Cardiac septum (tissue), 1 donor: ENCODE data around the gene SGPP2. TPM values are rescaled to one million over a fixed set of nuclear protein-coding genes. Genes with fewer than 3 reads are reported as not detected.
"Not testable (repeated sequence)": the region's sequence is repeated elsewhere in the genome, so short reads cannot be mapped to it uniquely, and the experiment has no call there.

Experiments
- DNase-seq: peaks from one replicate; pipeline ENCODE4 v3.0.0-alpha.2; 2020; ENCODE audit warnings: low spot score
- intact Hi-C: fragments of 100-400 bp; cut with DNase I; formaldehyde crosslinking; loops from one replicate; pipeline ENCODE4 v1.14.0; 2022
- long read RNA-seq: library from polyadenylated mRNA; unstranded; transcript quantifications from one replicate; pipeline ENCODE4 v2.0.0, GENCODE V29; 2021
- total RNA-seq: library from RNA; stranded (reverse); fragmentation: NEBNext Ultra II Directional; extraction: Animal tissue kit (Norgen Biotek cat#: 25700); gene quantifications from one replicate; pipeline ENCODE4 v1.2.1, GENCODE V29; 2021
- donor health status: DM: no; HTN: no; CAD: no.

The SGPP2 gene
- 1.0 TPM for total RNA-seq
- long read RNA-seq, result 0 reads

- intact Hi-C loops, result no loop called here
These were observed at the start of gene SGPP2 for GRCh38 chr2:222424276-222424728. SGPP2 (plus strand) TSS chr2:222424543; CDS start chr2:222424603, 60 bp downstream.

GRCh38 chr2:222375798-222376197 lies 48.5 kb upstream of the SGPP2 start:
- DNase-seq, result no peak
- intact Hi-C loops, result no loop called here

More at GRCh38 chr2:222424276-222424728, at the start of gene SGPP2:
- DNase-seq, result no peak

GRCh38 chr2:222380456-222380855 lies 43.9 kb upstream of the SGPP2 start:
- intact Hi-C loops, result no loop called here

GRCh38 chr2:222381566-222381965 lies 42.8 kb upstream of the SGPP2 start:
- no peak for DNase-seq
- intact Hi-C loops, result no loop called here

More at GRCh38 chr2:222380456-222380855, 43.9 kb upstream of the SGPP2 start:
- DNase-seq, result no peak

- intact Hi-C loops, result no loop called here
These were observed 41.1 kb upstream of the SGPP2 start for GRCh38 chr2:222383255-222383654.

GRCh38 chr2:222391743-222392285 lies 32.5 kb upstream of the SGPP2 start:
- intact Hi-C loops, result no loop called here
- no peak for DNase-seq

More at GRCh38 chr2:222383255-222383654, 41.1 kb upstream of the SGPP2 start:
- DNase-seq, result no peak

- DNase-seq, result no peak
- intact Hi-C loops, result no loop called here
These were observed 30.5 kb upstream of the SGPP2 start for GRCh38 chr2:222393733-222394267.

GRCh38 chr2:222398446-222398885 lies 25.9 kb upstream of the SGPP2 start:
- intact Hi-C loops, result no loop called here

GRCh38 chr2:222399038-222399783 lies 25.1 kb upstream of the SGPP2 start:
- DNase-seq, result no peak
- intact Hi-C loops, result no loop called here

More at GRCh38 chr2:222398446-222398885, 25.9 kb upstream of the SGPP2 start:
- no peak for DNase-seq

- DNase-seq, result no peak
- intact Hi-C loops, result no loop called here
These were observed 20.0 kb upstream of the SGPP2 start for GRCh38 chr2:222404151-222404905.

- no peak for DNase-seq
- intact Hi-C loops, result no loop called here
These were observed 15.7 kb upstream of the SGPP2 start for GRCh38 chr2:222408684-222409083.

- intact Hi-C loops, result no loop called here
- DNase-seq, result no peak
These were observed 13.8 kb upstream of the SGPP2 start for GRCh38 chr2:222410534-222410933.

- intact Hi-C loops, DNase-seq: not testable (repeated sequence)
These were observed 12.0 kb upstream of the SGPP2 start for GRCh38 chr2:222412334-222412733.

- no peak for DNase-seq
These were observed 10.9 kb upstream of the SGPP2 start for GRCh38 chr2:222413295-222413911.

GRCh38 chr2:222418739-222419138 lies 5.6 kb upstream of the SGPP2 start:
- no peak for DNase-seq
- intact Hi-C loops, result no loop called here

More at GRCh38 chr2:222413295-222413911, 10.9 kb upstream of the SGPP2 start:
- intact Hi-C loops, result no loop called here

GRCh38 chr2:222420508-222420907 lies 3.8 kb upstream of the SGPP2 start:
- intact Hi-C loops, result no loop called here
- no peak for DNase-seq

GRCh38 chr2:222421626-222422025 lies 2.7 kb upstream of the SGPP2 start:
- intact Hi-C loops, result no loop called here
- no peak for DNase-seq

- no peak for DNase-seq
- intact Hi-C loops, result no loop called here
These were observed 1.2 kb upstream of the SGPP2 start for GRCh38 chr2:222423186-222423585.

- intact Hi-C loops, result no loop called here
- DNase-seq, result no peak
These were observed 589 bp upstream of the SGPP2 start for GRCh38 chr2:222423632-222424275.
